HG03342 (cell line): ENCODE measurements around the gene REXO4.

Source experiments
- ATAC-seq: cut with Tn5 transposase; IDR thresholded peaks from one replicate; pipeline ENCODE4 v1.9.1; 2021; ENCODE audit warnings: mild to moderate bottlenecking, moderate library complexity; ENCODE audit not compliant: unreplicated experiment

The REXO4 gene

DNA sequence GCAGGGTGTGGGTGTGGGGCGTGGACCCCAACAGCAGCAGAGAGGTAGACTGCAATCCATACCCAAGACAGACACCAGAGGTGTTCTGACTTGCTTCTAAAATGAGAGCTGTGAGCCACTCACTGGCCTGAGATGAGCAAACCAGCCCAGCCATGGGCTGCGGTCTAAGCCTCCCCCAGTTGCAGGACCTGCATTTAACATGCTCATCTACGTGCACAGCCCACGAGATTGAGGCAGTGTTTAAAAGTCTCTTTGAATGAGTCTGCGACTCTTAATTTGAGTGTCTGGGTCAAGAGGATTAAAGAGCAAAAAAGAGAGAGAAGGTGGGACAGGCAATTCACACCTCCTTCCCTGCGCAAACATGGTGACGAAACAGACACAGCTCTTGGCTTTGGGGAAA lies 47.9 kb downstream of the REXO4 start:
- no peak for ATAC-seq

DNA sequence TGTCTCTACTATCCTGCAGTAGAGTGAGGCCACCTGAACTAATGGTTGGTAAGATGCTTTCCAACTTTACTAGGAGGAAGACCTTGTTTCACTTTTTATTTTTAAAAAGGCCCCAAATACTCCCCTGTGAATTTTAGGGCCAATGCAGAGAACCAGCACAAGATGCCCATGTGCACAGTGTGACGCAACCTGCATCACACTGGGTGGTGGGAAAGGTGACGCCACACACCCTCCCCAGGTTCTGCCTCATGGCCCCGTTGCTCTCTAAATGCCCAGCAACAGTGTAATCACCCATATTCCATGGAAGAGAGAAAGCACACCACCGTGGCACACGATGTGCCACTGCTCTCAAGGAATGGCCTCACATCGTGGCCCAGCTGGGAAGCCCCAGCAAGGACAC lies 48.4 kb downstream of the REXO4 start:
- ATAC-seq, result no peak

- no peak for ATAC-seq
Observed at GRCh38 chr9:133368249-133368881, 49.4 kb downstream of the REXO4 start.

DNA sequence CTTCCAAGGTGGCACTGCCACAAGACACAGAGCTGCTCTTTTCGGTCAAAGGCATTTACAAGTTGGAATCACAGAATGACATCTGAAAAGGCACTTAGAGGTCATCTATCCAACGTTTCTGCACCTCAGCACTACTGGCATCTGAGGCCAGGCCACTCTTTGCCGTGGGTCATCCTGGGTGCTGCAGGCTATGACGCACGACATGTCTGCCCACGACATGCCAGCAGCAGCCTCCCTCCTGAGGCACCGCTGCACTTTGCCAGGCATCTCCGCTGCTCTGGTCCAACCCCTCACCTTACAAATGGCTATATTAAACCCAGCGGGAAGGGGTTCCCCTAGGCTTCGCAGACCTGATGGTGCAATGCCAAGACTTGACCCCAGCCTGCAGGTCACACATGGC lies 50.0 kb downstream of the REXO4 start:
- ATAC-seq, result no peak

- no peak for ATAC-seq
Observed at GRCh38 chr9:133367221-133367620, 50.6 kb downstream of the REXO4 start.

GRCh38 chr9:133366435-133366834 lies 51.4 kb downstream of the REXO4 start:
- ATAC-seq, result no peak

DNA sequence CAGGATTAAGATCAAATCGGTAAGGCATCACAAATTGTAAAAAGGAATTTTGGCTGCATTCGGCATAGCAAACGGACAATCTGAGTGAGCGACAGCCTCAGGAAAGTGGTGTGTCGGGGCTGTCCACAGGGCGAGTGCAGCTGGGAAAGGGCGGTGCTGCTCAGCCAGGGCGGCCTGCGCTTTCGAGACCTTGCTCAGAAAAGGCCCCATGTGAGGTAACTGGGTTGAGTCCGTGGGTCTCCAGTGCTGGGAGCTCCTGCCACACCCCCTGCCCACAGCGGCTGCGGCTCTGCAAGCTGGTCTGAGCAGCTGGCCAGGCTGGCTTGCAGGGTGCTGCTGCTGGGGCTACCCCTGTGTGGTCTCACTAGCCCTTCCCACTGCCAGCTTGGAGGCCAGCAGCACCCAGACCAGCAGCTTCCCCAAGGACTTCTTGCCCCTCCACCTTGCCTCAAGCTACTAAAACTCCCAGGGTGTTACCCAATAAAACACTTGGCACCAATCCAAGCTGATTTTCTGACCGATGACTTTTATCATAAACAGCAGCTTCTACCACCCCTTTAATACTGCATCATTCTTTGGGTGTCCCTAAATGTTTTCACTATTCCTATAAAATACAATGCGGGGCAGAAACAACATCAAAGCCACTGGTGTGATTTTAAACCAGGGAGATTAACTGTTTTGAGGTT lies 55.3 kb downstream of the REXO4 start:
- ATAC-seq, result no peak

- no peak for ATAC-seq
Observed at GRCh38 chr9:133361507-133362092, 56.2 kb downstream of the REXO4 start.

- no peak for ATAC-seq
Observed at GRCh38 chr9:133360400-133361393, 57.1 kb downstream of the REXO4 start.

GRCh38 chr9:133359399-133360175 lies 58.2 kb downstream of the REXO4 start:
- no peak for ATAC-seq

- ATAC-seq, result no peak
Observed at GRCh38 chr9:133357656-133358055, 60.2 kb downstream of the REXO4 start.

DNA sequence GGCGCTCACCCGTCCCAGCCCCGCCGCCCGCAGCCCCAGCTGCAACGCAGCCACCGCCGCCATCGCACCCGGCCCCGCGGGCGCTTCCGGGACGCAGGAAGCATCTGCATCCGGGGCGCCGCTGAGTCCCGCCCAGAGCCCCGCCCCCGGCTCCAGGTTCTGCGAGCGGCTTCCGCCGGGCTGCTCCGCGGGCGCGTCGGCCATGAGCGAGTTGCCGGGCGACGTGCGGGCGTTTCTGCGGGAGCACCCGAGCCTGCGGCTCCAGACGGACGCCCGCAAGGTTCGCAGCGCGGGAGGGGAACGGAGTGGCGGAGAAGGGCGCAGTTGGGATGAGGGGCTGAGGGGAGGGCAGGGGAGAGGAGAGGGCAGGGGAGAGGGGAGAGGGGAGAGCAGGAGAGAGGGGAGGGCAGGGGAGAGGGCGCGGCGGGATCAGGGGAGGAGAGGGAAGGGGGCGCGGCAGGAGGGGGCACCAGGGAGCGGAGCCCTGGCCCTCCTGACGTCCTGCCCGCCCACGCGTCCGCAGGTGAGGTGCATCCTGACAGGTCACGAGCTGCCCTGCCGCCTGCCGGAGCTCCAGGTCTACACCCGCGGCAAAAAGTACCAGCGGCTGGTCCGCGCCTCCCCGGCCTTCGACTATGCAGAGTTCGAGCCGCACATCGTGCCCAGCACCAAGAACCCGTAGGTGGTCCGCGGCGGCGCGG lies 61.3 kb downstream of the REXO4 start, which contains the start of the genes SURF1 and SURF2:
Gene SURF1, minus strand, starts transcription at position 97 of the 701 bp plus-strand sequence. Its CDS starts 34 bp downstream, at position 63.
Gene SURF2, plus strand, starts transcription at position 160 of the 701 bp plus-strand sequence. Its CDS starts 43 bp downstream, at position 203.
- ATAC-seq, result peak; percentile 64
